HepG2 (cell line): Measurements from ENCODE around the gene ATXN2. TPM values are rescaled to one million over a fixed set of nuclear protein-coding genes. Genes with fewer than 3 reads are reported as not detected.

Experiments used
- ATRX ChIP-seq: sonication (generic); formaldehyde crosslinking; IDR thresholded peaks from 2 replicates; pipeline ENCODE4 v1.4.0; 2020; ENCODE audit warnings: missing genetic modification reagents, borderline replicate concordance
- CC2D1A ChIP-seq: sonication (generic); formaldehyde crosslinking; IDR thresholded peaks from 2 replicates; pipeline ENCODE4 v1.8.1; 2023; ENCODE audit warnings: mild to moderate bottlenecking, missing genetic modification reagents
- EHMT2 ChIP-seq: fragments of 200-600 bp; sonication (generic); IDR thresholded peaks from 2 replicates; pipeline ENCODE4 v1.7.0; 2017; ENCODE audit warnings: antibody characterized with exemption, low read depth, low read length, borderline replicate concordance
- HMGA1 ChIP-seq: sonication (generic); formaldehyde crosslinking; conservative IDR thresholded peaks from 2 replicates; pipeline ENCODE4 v1.4.0; 2020; ENCODE audit warnings: missing genetic modification reagents
- HNRNPLL ChIP-seq: fragments of 200-400 bp; formaldehyde crosslinking; IDR thresholded peaks from 2 replicates; pipeline ENCODE4 v1.6.1; 2017; ENCODE audit warnings: mild to moderate bottlenecking, low read depth, low read length; ENCODE audit not compliant: poor library complexity, severe bottlenecking
- ISX ChIP-seq: sonication (generic); formaldehyde crosslinking; conservative IDR thresholded peaks from 2 replicates; pipeline ENCODE4 v1.5.0; 2020; ENCODE audit warnings: missing genetic modification reagents
- JDP2 ChIP-seq: sonication (generic); formaldehyde crosslinking; IDR thresholded peaks from 2 replicates; pipeline ENCODE4 v1.8.1; 2022; ENCODE audit warnings: missing genetic modification reagents, borderline replicate concordance
- KAT2B ChIP-seq: fragments of 150-350 bp; IDR thresholded peaks from 2 replicates; pipeline ENCODE4 v1.6.1; 2014; ENCODE audit warnings: low read depth, low read length, borderline replicate concordance
- KMT2A ChIP-seq: sonication (generic); formaldehyde crosslinking; IDR thresholded peaks from 2 replicates; pipeline ENCODE4 v1.4.0; 2020; ENCODE audit warnings: missing genetic modification reagents
- NFATC3 ChIP-seq: sonication (generic); formaldehyde crosslinking; IDR thresholded peaks from 2 replicates; pipeline ENCODE4 v1.5.1; 2020; ENCODE audit warnings: mild to moderate bottlenecking, missing genetic modification reagents
- NFE2L1 ChIP-seq: sonication (generic); formaldehyde crosslinking; IDR thresholded peaks from 2 replicates; pipeline ENCODE4 v1.4.0; 2020; ENCODE audit warnings: missing genetic modification reagents, mild to moderate bottlenecking, borderline replicate concordance
- RARG ChIP-seq: sonication (generic); formaldehyde crosslinking; IDR thresholded peaks from 2 replicates; pipeline ENCODE4 v1.4.0; 2020; ENCODE audit warnings: low read depth, mild to moderate bottlenecking, missing genetic modification reagents
- SMAD3 ChIP-seq: sonication (generic); formaldehyde crosslinking; IDR thresholded peaks from 2 replicates; pipeline ENCODE4 v1.4.0; 2020; ENCODE audit warnings: missing genetic modification reagents
- SMARCE1 ChIP-seq: fragments of 450-650 bp; IDR thresholded peaks from 2 replicates; pipeline ENCODE4 v1.6.1; 2017; ENCODE audit warnings: borderline replicate concordance
- TCF7L2 ChIP-seq: IDR thresholded peaks from 2 replicates; pipeline ENCODE4 v1.6.1; 2011; ENCODE audit warnings: mild to moderate bottlenecking, low read depth, low read length, moderate library complexity
- TEAD2 ChIP-seq: sonication (generic); formaldehyde crosslinking; IDR thresholded peaks from 2 replicates; pipeline ENCODE4 v1.9.0; 2021; ENCODE audit warnings: missing genetic modification reagents
- ZBTB20 ChIP-seq: sonication (generic); formaldehyde crosslinking; IDR thresholded peaks from 2 replicates; pipeline ENCODE4 v1.8.1; 2023; ENCODE audit warnings: missing genetic modification reagents, low read depth, mild to moderate bottlenecking, borderline replicate concordance
- ZBTB3 ChIP-seq: sonication (generic); formaldehyde crosslinking; IDR thresholded peaks from 2 replicates; pipeline ENCODE4 v1.4.0; 2020; ENCODE audit warnings: low read depth, mild to moderate bottlenecking, moderate library complexity, missing genetic modification reagents, borderline replicate concordance
- ZFP41 ChIP-seq: sonication (generic); formaldehyde crosslinking; IDR thresholded peaks from 2 replicates; pipeline ENCODE4 v1.4.0; 2020; ENCODE audit warnings: mild to moderate bottlenecking, missing genetic modification reagents, borderline replicate concordance
- ZNF124 ChIP-seq: sonication (generic); formaldehyde crosslinking; IDR thresholded peaks from 2 replicates; pipeline ENCODE4 v1.4.0; 2020; ENCODE audit warnings: missing genetic modification reagents
- ZNF230 ChIP-seq: sonication (generic); formaldehyde crosslinking; IDR thresholded peaks from 2 replicates; pipeline ENCODE4 v1.4.0; 2020; ENCODE audit warnings: mild to moderate bottlenecking, missing genetic modification reagents
- ZNF605 ChIP-seq: sonication (generic); formaldehyde crosslinking; IDR thresholded peaks from 2 replicates; pipeline ENCODE4 v1.8.0; 2022; ENCODE audit warnings: mild to moderate bottlenecking, missing genetic modification reagents
- ZNF75D ChIP-seq: sonication (generic); formaldehyde crosslinking; IDR thresholded peaks from 2 replicates; pipeline ENCODE4 v1.8.1; 2023; ENCODE audit warnings: missing genetic modification reagents, mild to moderate bottlenecking, borderline replicate concordance
- ZNF773 ChIP-seq: sonication (generic); formaldehyde crosslinking; IDR thresholded peaks from 2 replicates; pipeline ENCODE4 v1.4.0; 2020; ENCODE audit warnings: missing genetic modification reagents, borderline replicate concordance
- ZNF775 ChIP-seq: sonication (generic); formaldehyde crosslinking; IDR thresholded peaks from 2 replicates; pipeline ENCODE4 v1.4.0; 2020; ENCODE audit warnings: missing genetic modification reagents, mild to moderate bottlenecking, moderate library complexity, borderline replicate concordance
- ZSCAN20 ChIP-seq: sonication (generic); formaldehyde crosslinking; IDR thresholded peaks from 2 replicates; pipeline ENCODE4 v1.4.0; 2020; ENCODE audit warnings: missing genetic modification reagents, mild to moderate bottlenecking, borderline replicate concordance
- polyA plus RNA-seq, 8 experiments: library from polyadenylated mRNA; depleted of rRNA in 3 of 8; stranded (reverse) in 7 of 8; unstranded in 1 of 8; fragments of >200 nt; fragmentation: Illumina TruSeq in 4 of 8; extraction: Trizol in 4 of 8; gene quantifications; 2 replicates each; pipeline versions ENCODE4 v1.2.1 to v1.2.3, GENCODE V29; 2011 to 2016; ENCODE audit warnings: low read depth in 4 of 8, missing spikeins in 1 of 8, mixed read lengths in 1 of 8; ENCODE audit not compliant: insufficient read depth in 1 of 8
- total RNA-seq, 5 experiments: library from RNA; depleted of rRNA; stranded (reverse); fragments of >200 nt; fragmentation: Illumina TruSeq; extraction: Trizol; gene quantifications; 2 replicates each; pipeline ENCODE4 v1.2.3, GENCODE V29; 2016; ENCODE audit warnings: low read depth in 1 of 5
- TF ChIP-seq, protein P1 (sequence below): sonication (generic); formaldehyde crosslinking; IDR thresholded peaks from 2 replicates; pipeline ENCODE4 v1.5.1; 2020; ENCODE audit warnings: missing genetic modification reagents, mild to moderate bottlenecking, borderline replicate concordance
- TF ChIP-seq, protein P2 (sequence below), 2 experiments: sonication (generic) in 1 of 2; formaldehyde crosslinking in 1 of 2; IDR thresholded peaks; 2 replicates each; pipeline versions ENCODE4 v1.4.0 to v1.6.1; 2018 to 2020; ENCODE audit warnings: missing genetic modification reagents in 2 of 2, borderline replicate concordance in 1 of 2, low read depth in 1 of 2, mild to moderate bottlenecking in 1 of 2, missing biosample characterization in 1 of 2

The ATXN2 gene
- total and polyA plus RNA-seq, 2 of the 13 experiments (the other 11 are each of a cell fraction or from before 2014, with no cell fraction given), result 18.1 to 27.1 TPM

DNA sequence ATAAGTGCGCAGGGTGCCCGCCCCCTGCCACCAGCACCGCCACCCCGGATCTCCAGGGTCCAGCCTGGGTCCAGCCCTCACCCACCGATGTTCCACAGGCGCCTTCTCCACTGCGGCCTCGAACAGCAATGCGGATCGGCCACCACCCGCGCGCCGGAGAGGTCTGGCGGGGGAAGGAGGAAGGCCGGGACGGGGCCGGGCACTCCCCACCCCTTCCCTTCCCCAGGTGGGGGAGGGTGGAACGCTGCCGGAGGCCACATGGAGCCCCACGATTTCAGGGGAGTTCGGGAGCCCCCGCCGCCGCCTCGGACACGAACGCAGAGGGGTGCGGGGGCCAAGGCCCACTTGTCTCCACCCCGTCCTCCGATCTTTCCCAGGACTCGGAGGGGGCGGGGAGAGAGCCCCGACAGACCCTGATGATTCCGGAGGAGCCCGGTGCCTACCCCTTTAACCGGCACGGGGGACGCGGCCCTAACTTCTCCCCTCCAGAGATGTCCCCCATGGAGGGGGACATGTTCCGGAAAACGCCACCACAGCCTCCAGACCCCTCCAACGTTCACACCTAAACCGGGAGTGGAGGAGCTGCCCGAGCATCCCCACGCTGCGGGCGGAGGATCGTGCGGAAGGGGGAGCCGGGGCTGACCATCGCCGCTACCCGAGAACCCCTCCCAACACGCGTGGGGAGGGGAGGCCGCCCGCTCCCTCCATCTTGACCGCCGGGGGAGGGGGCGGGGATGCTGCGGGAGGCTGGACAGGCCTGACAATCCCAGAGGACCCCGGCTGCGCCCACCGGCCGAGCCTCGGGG lies 1.1 kb downstream of the ATXN2 start (continued):
- TF ChIP-seq KMT2A (CRISPR knock-in tag) (no peak; the same call in 1 of the 2 replicates), ZNF775 (no peak), ZFP41 (CRISPR knock-in tag) (no peak), ZNF230 (no peak), ZBTB20 (no peak), NFATC3 (CRISPR knock-in tag) (no peak), CC2D1A (CRISPR knock-in tag) (no peak), ZNF124 (no peak), HNRNPLL (peak; percentile 83), ZNF605 (CRISPR knock-in tag) (no peak), TEAD2 (CRISPR knock-in tag) (0 out of 2 replicates have a peak, but pooled peaks have one; percentile 26), RARG (CRISPR knock-in tag) (0 out of 2 replicates have a peak, but pooled peaks have one; percentile 39), ATRX (CRISPR knock-in tag) (no peak), ISX (CRISPR knock-in tag) (no peak), KAT2B (no peak), JDP2 (CRISPR knock-in tag) (no peak), ZNF773 (no peak), SMAD3 (CRISPR knock-in tag) (no peak), ZSCAN20 (no peak), HMGA1 (no peak), ZBTB3 (no peak), EHMT2 (no peak), ZNF75D (no peak), TCF7L2 (no peak), SMARCE1 (no peak), NFE2L1 (CRISPR knock-in tag) (no peak)
- TF ChIP-seq, protein P1, sequence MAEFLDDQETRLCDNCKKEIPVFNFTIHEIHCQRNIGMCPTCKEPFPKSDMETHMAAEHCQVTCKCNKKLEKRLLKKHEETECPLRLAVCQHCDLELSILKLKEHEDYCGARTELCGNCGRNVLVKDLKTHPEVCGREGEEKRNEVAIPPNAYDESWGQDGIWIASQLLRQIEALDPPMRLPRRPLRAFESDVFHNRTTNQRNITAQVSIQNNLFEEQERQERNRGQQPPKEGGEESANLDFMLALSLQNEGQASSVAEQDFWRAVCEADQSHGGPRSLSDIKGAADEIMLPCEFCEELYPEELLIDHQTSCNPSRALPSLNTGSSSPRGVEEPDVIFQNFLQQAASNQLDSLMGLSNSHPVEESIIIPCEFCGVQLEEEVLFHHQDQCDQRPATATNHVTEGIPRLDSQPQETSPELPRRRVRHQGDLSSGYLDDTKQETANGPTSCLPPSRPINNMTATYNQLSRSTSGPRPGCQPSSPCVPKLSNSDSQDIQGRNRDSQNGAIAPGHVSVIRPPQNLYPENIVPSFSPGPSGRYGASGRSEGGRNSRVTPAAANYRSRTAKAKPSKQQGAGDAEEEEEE (CRISPR knock-in tag), result no peak
- TF ChIP-seq, protein P2, sequence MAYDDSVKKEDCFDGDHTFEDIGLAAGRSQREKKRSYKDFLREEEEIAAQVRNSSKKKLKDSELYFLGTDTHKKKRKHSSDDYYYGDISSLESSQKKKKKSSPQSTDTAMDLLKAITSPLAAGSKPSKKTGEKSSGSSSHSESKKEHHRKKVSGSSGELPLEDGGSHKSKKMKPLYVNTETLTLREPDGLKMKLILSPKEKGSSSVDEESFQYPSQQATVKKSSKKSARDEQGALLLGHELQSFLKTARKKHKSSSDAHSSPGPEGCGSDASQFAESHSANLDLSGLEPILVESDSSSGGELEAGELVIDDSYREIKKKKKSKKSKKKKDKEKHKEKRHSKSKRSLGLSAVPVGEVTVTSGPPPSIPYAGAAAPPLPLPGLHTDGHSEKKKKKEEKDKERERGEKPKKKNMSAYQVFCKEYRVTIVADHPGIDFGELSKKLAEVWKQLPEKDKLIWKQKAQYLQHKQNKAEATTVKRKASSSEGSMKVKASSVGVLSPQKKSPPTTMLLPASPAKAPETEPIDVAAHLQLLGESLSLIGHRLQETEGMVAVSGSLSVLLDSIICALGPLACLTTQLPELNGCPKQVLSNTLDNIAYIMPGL (CRISPR knock-in tag; IDR thresholded peaks at IDR 0.05; ENCODE audit: borderline replicate concordance in 1 of 2, low read depth in 1 of 2), result peak in 1 of 2 experiments; percentile 75; a peak in 2 of 4 replicates
